Muscle layer of colon (tissue), 2 donors: Measurements from ENCODE around the gene ATAD3B.
A peak's percentile ranks its signal among the peaks of the same experiment; 100 is the strongest.
"Not testable (repeated sequence)": the region's sequence is repeated elsewhere in the genome, so short reads cannot be mapped to it uniquely, and the experiment has no call there.

Experiments used
- H3K27ac ChIP-seq: one replicate; pipeline ENCODE4 v1.7.0; 2013; ENCODE audit warnings: low read depth, mild to moderate bottlenecking, low read length, moderate library complexity
- H3K27me3 ChIP-seq, 2 donors: one replicate each; pipeline ENCODE4 v1.7.0; 2013; ENCODE audit warnings: low read length in 2 of 2, mild to moderate bottlenecking in 2 of 2; ENCODE audit not compliant: insufficient read depth in 2 of 2, control insufficient read depth in 1 of 2
- H3K36me3 ChIP-seq: one replicate; pipeline ENCODE4 v1.7.0; 2013; ENCODE audit warnings: mild to moderate bottlenecking, low read length; ENCODE audit not compliant: insufficient read depth
- H3K4me1 ChIP-seq: one replicate; pipeline ENCODE4 v1.7.0; 2013; ENCODE audit warnings: mild to moderate bottlenecking, low read length; ENCODE audit not compliant: insufficient read depth
- H3K4me3 ChIP-seq, 2 donors: one replicate each; pipeline ENCODE4 v1.7.0; 2013; ENCODE audit warnings: low read length in 2 of 2, low read depth in 1 of 2, mild to moderate bottlenecking in 1 of 2, moderate library complexity in 1 of 2
- H3K9ac ChIP-seq: one replicate; pipeline ENCODE4 v1.7.0; 2013; ENCODE audit warnings: low read length
- H3K9me3 ChIP-seq: one replicate; pipeline ENCODE4 v1.7.0; 2013; ENCODE audit warnings: mild to moderate bottlenecking, low read length
- donor health status: abdominal sarcoma.
- donor health status: Adenocarcinoma of cecum.

The ATAD3B gene

GRCh38 chr1:1455934-1456333 is 15.6 kb upstream of the ATAD3B start:
- H3K4me1 ChIP-seq, H3K36me3 ChIP-seq, H3K27ac ChIP-seq, H3K27me3 ChIP-seq, H3K9ac ChIP-seq, H3K4me3 ChIP-seq, H3K9me3 ChIP-seq: not testable (repeated sequence)

GRCh38 chr1:1456683-1457255 is 14.8 kb upstream of the ATAD3B start:
- H3K4me3 ChIP-seq, H3K9ac ChIP-seq: not testable (repeated sequence)

GRCh38 chr1:1459156-1459555 is 12.4 kb upstream of the ATAD3B start:
- H3K9ac ChIP-seq, H3K4me3 ChIP-seq, H3K27ac ChIP-seq, H3K36me3 ChIP-seq, H3K4me1 ChIP-seq, H3K9me3 ChIP-seq, H3K27me3 ChIP-seq: not testable (repeated sequence)

More at GRCh38 chr1:1456683-1457255, 14.8 kb upstream of the ATAD3B start:
- not testable (repeated sequence) for H3K27me3 ChIP-seq, H3K36me3 ChIP-seq, H3K9me3 ChIP-seq, H3K27ac ChIP-seq, H3K4me1 ChIP-seq

GRCh38 chr1:1459711-1460110 is 11.9 kb upstream of the ATAD3B start:
- H3K4me1 ChIP-seq, H3K27me3 ChIP-seq, H3K36me3 ChIP-seq, H3K9ac ChIP-seq, H3K9me3 ChIP-seq, H3K27ac ChIP-seq, H3K4me3 ChIP-seq: not testable (repeated sequence)

- no peak overlapping the region for H3K4me3 ChIP-seq
- no peaks in the 10 kb centered on the region for H3K9me3 ChIP-seq
- H3K27ac ChIP-seq: no peak overlapping the region
- H3K4me1 ChIP-seq: no peaks in the 10 kb centered on the region
- no peak overlapping the region for H3K9ac ChIP-seq
- H3K36me3 ChIP-seq: no peaks in the 10 kb centered on the region
- no peaks in the 10 kb centered on the region for H3K27me3 ChIP-seq
Measured at GRCh38 chr1:1460540-1461130, 10.9 kb upstream of the ATAD3B start.

DNA sequence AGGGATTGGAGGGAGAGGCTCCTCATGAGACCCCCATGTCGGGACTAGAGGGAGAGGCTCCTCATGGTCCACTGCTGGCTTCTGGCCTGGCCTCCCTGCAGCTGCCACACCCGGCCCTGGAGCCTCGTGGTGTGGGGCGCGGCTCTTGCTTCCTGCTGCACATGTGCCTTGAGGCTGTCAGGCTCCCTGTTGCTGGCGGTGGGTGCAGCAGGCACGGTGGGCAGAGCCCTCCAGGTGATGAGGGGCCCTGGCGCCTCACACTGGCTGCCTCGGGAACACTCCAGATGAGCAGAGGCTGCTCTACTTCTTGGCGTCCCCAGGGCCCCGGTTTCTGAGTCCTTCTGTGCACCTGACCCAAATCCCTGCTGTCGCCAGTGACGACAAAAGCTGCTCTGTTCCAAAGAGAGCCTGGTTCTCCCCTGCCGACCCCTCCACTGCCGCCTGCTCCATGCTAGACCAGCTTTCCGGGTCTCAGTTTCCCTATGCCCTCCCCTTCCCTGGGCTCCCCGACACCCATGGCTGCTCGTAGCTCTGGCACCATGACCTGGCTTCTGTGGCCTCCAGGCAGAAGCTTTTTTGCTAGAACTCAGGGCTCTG is 9.7 kb upstream of the ATAD3B start:
- Histone ChIP-seq H3K27ac (no peak overlapping the region), H3K9me3 (no peaks in the 10 kb centered on the region), H3K4me1 (no peaks in the 10 kb centered on the region), H3K36me3 (no peaks in the 10 kb centered on the region), H3K9ac (no peak overlapping the region), H3K4me3 (no peak overlapping the region), H3K27me3 (no peaks in the 10 kb centered on the region)

DNA sequence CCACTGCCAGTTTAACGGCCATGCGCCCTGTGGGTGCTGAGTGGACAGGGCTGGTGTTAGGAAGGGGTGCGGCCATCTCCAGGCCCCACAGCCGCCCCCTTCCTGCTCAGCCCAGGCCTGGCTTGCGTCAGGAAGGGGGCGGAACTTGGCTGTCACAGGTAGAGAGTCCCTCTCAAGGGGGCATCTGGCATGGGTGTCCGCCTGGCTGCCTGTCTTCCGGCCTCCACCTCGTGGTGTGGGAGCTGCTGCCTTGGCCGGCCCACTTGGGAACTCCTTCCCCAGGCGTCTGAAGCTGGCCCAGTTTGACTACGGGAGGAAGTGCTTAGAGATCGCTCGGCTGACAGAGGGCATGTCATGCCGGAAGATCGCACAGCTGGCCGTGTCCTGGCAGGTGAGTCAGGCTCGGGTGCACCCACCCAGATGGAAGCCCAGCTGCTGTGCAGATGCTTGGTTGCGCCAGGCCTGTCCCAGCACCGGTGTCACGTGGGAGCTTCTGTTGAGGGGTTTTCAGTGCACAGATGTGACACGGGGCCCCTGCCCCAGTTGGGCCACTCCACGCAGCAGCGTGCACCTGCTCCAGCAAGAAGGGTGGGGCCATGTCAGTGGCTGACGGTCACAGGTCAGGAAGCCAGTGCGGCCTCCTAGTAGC is 9.1 kb upstream of the ATAD3B start:
- Histone ChIP-seq H3K27me3 (no peaks in the 10 kb centered on the region), H3K4me3 (no peak overlapping the region), H3K4me1 (no peaks in the 10 kb centered on the region), H3K27ac (no peak overlapping the region), H3K9me3 (no peaks in the 10 kb centered on the region), H3K36me3 (no peaks in the 10 kb centered on the region), H3K9ac (no peak overlapping the region)

- Histone ChIP-seq H3K4me3 (no peak overlapping the region), H3K9ac (no peak overlapping the region), H3K27me3 (no peaks in the 10 kb centered on the region), H3K4me1 (no peaks in the 10 kb centered on the region), H3K9me3 (no peaks in the 10 kb centered on the region), H3K36me3 (no peaks in the 10 kb centered on the region), H3K27ac (no peak overlapping the region)
Measured at GRCh38 chr1:1463312-1463711, 8.3 kb upstream of the ATAD3B start.

DNA sequence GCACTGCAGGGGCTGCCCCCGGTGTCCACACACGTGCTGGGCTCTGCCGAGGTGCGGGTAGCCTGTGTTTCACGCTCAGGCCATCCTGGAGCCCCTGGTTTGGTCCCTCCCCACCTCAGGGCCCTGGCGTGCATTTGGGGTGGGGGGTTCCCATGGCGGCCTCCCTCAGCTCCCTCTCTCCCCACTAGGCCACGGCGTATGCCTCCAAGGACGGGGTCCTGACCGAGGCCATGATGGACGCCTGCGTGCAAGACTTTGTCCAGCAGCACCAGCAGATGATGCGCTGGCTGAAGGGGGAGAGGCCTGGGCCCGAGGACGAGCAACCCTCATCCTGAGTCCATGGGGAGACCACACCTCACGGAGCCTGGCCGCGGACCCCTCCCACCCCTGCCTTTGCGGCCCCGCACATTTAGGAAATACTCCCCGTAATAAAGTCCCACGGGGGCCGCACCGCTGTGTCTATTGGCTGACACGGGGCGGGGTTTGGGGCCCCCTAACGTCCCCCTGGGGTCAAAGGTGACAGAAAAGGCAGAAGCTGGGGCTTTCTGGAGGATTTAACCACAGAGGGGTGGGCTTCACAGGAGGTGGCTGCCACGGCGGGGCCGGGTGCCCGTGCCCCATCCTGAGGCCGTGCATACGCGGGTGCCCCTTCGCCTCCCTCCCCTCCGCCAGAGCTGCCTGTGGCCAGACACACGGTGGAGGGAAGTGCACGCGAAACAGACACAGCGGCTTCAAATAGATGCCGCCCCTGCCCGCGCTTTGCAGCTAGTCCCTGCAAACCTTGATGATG is 3.2 kb upstream of the ATAD3B start:
- not testable (repeated sequence) for H3K27me3 ChIP-seq, H3K36me3 ChIP-seq, H3K4me3 ChIP-seq, H3K9me3 ChIP-seq, H3K27ac ChIP-seq, H3K9ac ChIP-seq
- peaks cover 12% of the 10 kb centered on the region for H3K4me1 ChIP-seq

GRCh38 chr1:1470626-1471388 is 758 bp upstream of the ATAD3B start:
- H3K27ac ChIP-seq: peak overlapping the region; percentile 92
- H3K9me3 ChIP-seq: no peaks in the 10 kb centered on the region
- no peaks in the 10 kb centered on the region for H3K36me3 ChIP-seq
- peaks cover 12% of the 10 kb centered on the region for H3K4me1 ChIP-seq
- H3K9ac ChIP-seq: peak overlapping the region; percentile 60
- no peaks in the 10 kb centered on the region for H3K27me3 ChIP-seq
- peak overlapping the region; percentile 85 for H3K4me3 ChIP-seq
